ENCODE measurements around the gene OSBPL8. TPM values are rescaled to one million over a fixed set of nuclear protein-coding genes. Genes with fewer than 3 reads are reported as not detected.

The OSBPL8 gene
- total and polyA plus RNA-seq, 4 donors = 6.9 to 32.5 (median 22.9) TPM

DNA sequence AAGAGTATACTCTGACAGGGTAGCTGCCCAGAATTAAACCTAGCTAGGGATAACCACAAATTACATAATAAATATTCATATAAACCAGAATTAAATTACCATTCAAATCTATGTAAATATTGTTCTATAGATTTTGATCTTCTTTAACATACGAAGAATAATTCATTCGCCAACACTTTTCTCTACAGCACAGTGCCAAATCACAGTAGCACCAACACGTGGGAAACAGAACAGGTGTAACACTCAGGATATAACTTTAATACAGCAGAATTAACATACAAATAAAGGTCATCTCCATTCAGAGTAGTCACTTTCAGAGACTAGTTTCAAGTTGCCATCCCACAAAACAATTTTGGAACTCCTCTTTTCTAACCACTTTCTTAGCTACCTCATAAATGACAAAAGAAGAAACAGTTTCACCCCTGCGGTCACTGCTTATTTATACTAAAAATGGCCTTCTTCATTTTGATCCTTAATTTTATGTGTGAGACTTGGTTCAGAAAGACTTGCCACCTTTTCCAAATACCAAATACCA, 15.7 kb downstream of the OSBPL8 start:
- no peak overlapping the region for H3K9ac ChIP-seq (ENCODE audit: low read depth in 1 of 2, low read length in 2 of 2)
- TF ChIP-seq NR2F2 (IDR thresholded peaks at IDR 0.05) = no peak
- no peak for TF ChIP-seq YY1 (IDR thresholded peaks at IDR 0.05)
- TF ChIP-seq SP1 (IDR thresholded peaks at IDR 0.05) = no peak
- TF ChIP-seq, protein P1, sequence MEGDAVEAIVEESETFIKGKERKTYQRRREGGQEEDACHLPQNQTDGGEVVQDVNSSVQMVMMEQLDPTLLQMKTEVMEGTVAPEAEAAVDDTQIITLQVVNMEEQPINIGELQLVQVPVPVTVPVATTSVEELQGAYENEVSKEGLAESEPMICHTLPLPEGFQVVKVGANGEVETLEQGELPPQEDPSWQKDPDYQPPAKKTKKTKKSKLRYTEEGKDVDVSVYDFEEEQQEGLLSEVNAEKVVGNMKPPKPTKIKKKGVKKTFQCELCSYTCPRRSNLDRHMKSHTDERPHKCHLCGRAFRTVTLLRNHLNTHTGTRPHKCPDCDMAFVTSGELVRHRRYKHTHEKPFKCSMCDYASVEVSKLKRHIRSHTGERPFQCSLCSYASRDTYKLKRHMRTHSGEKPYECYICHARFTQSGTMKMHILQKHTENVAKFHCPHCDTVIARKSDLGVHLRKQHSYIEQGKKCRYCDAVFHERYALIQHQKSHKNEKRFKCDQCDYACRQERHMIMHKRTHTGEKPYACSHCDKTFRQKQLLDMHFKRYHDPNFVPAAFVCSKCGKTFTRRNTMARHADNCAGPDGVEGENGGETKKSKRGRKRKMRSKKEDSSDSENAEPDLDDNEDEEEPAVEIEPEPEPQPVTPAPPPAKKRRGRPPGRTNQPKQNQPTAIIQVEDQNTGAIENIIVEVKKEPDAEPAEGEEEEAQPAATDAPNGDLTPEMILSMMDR (IDR thresholded peaks at IDR 0.05; ENCODE audit: low read depth, low read length, missing input control) = no peak
- TF ChIP-seq, protein P2, sequence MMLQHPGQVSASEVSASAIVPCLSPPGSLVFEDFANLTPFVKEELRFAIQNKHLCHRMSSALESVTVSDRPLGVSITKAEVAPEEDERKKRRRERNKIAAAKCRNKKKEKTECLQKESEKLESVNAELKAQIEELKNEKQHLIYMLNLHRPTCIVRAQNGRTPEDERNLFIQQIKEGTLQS (IDR thresholded peaks at IDR 0.05) = no peak
- TF ChIP-seq, protein P3, sequence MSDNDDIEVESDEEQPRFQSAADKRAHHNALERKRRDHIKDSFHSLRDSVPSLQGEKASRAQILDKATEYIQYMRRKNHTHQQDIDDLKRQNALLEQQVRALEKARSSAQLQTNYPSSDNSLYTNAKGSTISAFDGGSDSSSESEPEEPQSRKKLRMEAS (IDR thresholded peaks at IDR 0.05) = no peak
- TF ChIP-seq RAD21 (IDR thresholded peaks at IDR 0.05) = no peak
- TF ChIP-seq JUND (IDR thresholded peaks at IDR 0.05) = no peak
- TF ChIP-seq GABPA (IDR thresholded peaks at IDR 0.05 in 1 of 2, conservative IDR thresholded peaks at IDR 0.05 in 1 of 2) = no peak
- no peak for TF ChIP-seq EGR1 (IDR thresholded peaks at IDR 0.05; ENCODE audit: low read depth in 2 of 2)
- TF ChIP-seq HNF4A (conservative IDR thresholded peaks at IDR 0.05) = no peak
- TF ChIP-seq, protein P4, sequence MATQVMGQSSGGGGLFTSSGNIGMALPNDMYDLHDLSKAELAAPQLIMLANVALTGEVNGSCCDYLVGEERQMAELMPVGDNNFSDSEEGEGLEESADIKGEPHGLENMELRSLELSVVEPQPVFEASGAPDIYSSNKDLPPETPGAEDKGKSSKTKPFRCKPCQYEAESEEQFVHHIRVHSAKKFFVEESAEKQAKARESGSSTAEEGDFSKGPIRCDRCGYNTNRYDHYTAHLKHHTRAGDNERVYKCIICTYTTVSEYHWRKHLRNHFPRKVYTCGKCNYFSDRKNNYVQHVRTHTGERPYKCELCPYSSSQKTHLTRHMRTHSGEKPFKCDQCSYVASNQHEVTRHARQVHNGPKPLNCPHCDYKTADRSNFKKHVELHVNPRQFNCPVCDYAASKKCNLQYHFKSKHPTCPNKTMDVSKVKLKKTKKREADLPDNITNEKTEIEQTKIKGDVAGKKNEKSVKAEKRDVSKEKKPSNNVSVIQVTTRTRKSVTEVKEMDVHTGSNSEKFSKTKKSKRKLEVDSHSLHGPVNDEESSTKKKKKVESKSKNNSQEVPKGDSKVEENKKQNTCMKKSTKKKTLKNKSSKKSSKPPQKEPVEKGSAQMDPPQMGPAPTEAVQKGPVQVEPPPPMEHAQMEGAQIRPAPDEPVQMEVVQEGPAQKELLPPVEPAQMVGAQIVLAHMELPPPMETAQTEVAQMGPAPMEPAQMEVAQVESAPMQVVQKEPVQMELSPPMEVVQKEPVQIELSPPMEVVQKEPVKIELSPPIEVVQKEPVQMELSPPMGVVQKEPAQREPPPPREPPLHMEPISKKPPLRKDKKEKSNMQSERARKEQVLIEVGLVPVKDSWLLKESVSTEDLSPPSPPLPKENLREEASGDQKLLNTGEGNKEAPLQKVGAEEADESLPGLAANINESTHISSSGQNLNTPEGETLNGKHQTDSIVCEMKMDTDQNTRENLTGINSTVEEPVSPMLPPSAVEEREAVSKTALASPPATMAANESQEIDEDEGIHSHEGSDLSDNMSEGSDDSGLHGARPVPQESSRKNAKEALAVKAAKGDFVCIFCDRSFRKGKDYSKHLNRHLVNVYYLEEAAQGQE (IDR thresholded peaks at IDR 0.05) = no peak
- H3K4me3 ChIP-seq (ENCODE audit: low read depth in 1 of 3, low read length in 3 of 3) = no peak overlapping the region
- H3K4me1 ChIP-seq (ENCODE audit: control insufficient read depth in 4 of 4, insufficient read depth in 4 of 4, low read length in 3 of 4) = peaks cover 0 to 11% (median under 1%) of the 10 kb centered on the region in 4 donors
- no peaks in the 10 kb centered on the region for H3K9me3 ChIP-seq (ENCODE audit: control insufficient read depth in 4 of 4, low read length in 3 of 4)
- H3K27ac ChIP-seq (ENCODE audit: low read depth in 1 of 2, low read length in 2 of 2) = no peak overlapping the region
- no peaks in the 10 kb centered on the region for H3K27me3 ChIP-seq (ENCODE audit: control insufficient read depth in 4 of 4, insufficient read depth in 4 of 4, low read length in 3 of 4)
- no peaks in the 10 kb centered on the region for H3K36me3 ChIP-seq (ENCODE audit: control insufficient read depth in 4 of 4, insufficient read depth in 3 of 4, low read depth in 1 of 4, low read length in 3 of 4)
- 93% methylated on average over 4 of the region's 4 CpGs for WGBS
- DNase-seq (ENCODE audit: low spot score) = no peak

DNA sequence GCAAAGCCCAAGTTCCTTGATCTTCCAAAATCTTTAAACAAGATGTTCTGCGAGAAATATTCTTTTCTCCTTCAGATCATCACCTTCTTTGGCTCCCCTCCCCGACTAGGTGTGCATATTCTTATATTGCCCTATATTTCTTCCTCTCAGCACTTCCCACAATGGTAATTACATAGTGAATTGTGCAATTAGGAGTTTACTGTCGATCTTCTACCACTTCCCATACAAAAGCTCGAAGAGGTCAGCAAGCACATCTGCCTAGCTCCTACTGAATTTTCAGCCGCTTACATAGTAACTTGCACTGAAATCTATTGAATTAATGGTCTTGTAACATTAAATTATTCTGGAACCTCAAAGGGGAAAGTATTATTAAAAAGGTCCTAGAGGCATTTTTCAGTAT, 16.7 kb downstream of the OSBPL8 start:
- no peak for DNase-seq (ENCODE audit: low spot score)
- Histone ChIP-seq H3K27ac (ENCODE audit: low read depth in 1 of 2, low read length in 2 of 2) (no peak overlapping the region), H3K4me1 (ENCODE audit: control insufficient read depth in 4 of 4, insufficient read depth in 4 of 4, low read length in 3 of 4) (peaks cover 0 to 5% (median under 1%) of the 10 kb centered on the region in 4 donors), H3K9ac (ENCODE audit: low read depth in 1 of 2, low read length in 2 of 2) (no peak overlapping the region), H3K9me3 (ENCODE audit: control insufficient read depth in 4 of 4, low read length in 3 of 4) (no peaks in the 10 kb centered on the region), H3K4me3 (ENCODE audit: low read depth in 1 of 3, low read length in 3 of 3) (no peak overlapping the region), H3K36me3 (ENCODE audit: control insufficient read depth in 4 of 4, insufficient read depth in 3 of 4, low read depth in 1 of 4, low read length in 3 of 4) (no peaks in the 10 kb centered on the region), H3K27me3 (ENCODE audit: control insufficient read depth in 4 of 4, insufficient read depth in 4 of 4, low read length in 3 of 4) (no peaks in the 10 kb centered on the region)
- 83% methylated on average over 5 of the region's 5 CpGs for WGBS
- TF ChIP-seq JUND (IDR thresholded peaks at IDR 0.05) (no peak), NR2F2 (IDR thresholded peaks at IDR 0.05) (no peak), RXRA (IDR thresholded peaks at IDR 0.05) (no peak), GABPA (IDR thresholded peaks at IDR 0.05 in 1 of 2, conservative IDR thresholded peaks at IDR 0.05 in 1 of 2) (no peak), TAF1 (conservative IDR thresholded peaks at IDR 0.05) (no peak), SP1 (IDR thresholded peaks at IDR 0.05) (no peak), HNF4G (IDR thresholded peaks at IDR 0.05) (no peak), EGR1 (IDR thresholded peaks at IDR 0.05; ENCODE audit: low read depth in 2 of 2) (no peak), HNF4A (conservative IDR thresholded peaks at IDR 0.05) (no peak), YY1 (IDR thresholded peaks at IDR 0.05) (no peak), FOXA1 (IDR thresholded peaks at IDR 0.05) (no peak)
- TF ChIP-seq, protein P2 (IDR thresholded peaks at IDR 0.05) = no peak
- TF ChIP-seq, protein P3 (IDR thresholded peaks at IDR 0.05) = no peak
- TF ChIP-seq, protein P1 (IDR thresholded peaks at IDR 0.05; ENCODE audit: low read depth, low read length, missing input control) = no peak
- TF ChIP-seq, protein P4 (IDR thresholded peaks at IDR 0.05) = no peak

All from liver (tissue), 9 donors.